Dermis blood vessel endothelial cell (primary cell): Measurements from ENCODE around the gene OR6S1. TPM values are rescaled to one million over a fixed set of nuclear protein-coding genes. Genes with fewer than 3 reads are reported as not detected.
"Not testable (repeated sequence)": the region's sequence is repeated elsewhere in the genome, so short reads cannot be mapped to it uniquely, and the experiment has no call there.

ENCODE experiments used
- DNase-seq: peaks from one replicate; pipeline ENCODE4 v3.0.0; 2010
- total RNA-seq: library from RNA; depleted of rRNA; stranded (reverse); fragments of >200 nt; gene quantifications from 2 replicates; pipeline ENCODE4 v1.2.3, GENCODE V29; 2014

OR6S1 gene
- total RNA-seq, 1 donor from 2014 or later: not detected

DNA sequence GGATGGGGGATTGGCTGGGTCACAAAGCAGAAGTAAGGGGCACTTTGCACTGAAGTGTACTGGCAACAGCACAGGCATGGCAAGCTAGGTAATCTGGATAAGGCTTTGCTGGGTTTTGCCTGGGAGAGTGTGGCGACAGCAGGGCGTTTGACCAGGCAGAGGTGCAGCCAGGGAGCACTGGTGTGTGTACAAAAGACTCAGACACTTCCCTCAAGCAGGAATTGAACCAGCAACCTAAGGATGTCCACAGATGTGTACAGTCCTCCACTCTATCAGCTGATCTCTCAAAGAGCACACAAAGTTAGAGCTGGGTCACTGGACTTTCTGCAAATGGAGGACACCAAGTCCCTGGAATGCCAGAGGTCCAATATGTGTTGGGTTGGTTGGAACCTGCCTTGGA, 27.5 kb upstream of the OR6S1 start:
- no peak for DNase-seq

- DNase-seq: no peak
These were observed 26.5 kb upstream of the OR6S1 start for GRCh38 chr14:20667957-20668356.

DNA sequence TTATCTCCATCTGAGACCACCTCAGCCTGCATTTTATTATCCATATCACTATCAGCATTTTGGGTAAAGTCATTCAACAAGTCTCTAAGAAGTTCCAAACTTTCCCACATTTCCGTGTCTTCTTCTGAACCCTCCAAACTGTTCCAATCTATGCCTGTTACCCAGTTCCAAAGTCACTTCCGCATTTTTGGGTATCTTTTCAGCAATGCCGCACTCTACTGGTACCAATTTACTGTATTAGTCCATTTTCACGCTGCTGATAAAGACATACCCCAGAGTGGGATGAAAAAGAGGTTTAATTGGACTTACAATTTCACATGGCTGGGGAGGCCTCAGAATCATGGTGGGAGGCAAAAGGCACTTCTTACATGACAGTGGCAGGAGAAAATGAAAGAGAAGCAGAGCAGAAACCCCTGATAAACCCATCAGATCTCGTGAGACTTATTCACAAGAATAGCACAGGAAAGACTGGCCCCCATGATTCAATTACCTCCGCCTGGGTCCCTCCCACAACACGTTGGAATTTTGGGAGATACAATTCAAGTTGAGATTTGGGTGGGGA, 25.0 kb upstream of the OR6S1 start:
- DNase-seq: not testable (repeated sequence)

- peak; percentile 63 for DNase-seq
These were observed 21.7 kb upstream of the OR6S1 start for GRCh38 chr14:20662968-20663732.

DNA sequence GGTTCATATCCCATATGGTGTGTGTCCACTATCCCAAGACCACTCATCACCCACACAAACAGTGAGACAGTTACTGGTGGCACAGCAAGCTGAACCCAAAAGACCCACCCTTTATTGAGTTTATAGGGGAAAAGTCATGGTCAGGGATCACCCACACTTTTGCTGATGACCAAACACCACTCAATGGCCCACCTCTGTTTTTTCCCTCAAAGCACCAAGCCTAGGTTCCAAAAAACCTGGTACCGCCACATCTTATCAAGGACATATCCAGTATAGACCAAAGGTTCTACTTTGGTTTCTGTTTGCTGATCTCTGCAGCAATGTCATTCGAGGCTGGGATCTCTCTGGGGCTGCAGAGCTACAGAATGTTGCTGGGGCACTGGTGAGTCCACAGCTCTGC, 19.7 kb upstream of the OR6S1 start:
- no peak for DNase-seq

- no peak for DNase-seq
These were observed 18.4 kb upstream of the OR6S1 start for GRCh38 chr14:20659813-20660395.

DNA sequence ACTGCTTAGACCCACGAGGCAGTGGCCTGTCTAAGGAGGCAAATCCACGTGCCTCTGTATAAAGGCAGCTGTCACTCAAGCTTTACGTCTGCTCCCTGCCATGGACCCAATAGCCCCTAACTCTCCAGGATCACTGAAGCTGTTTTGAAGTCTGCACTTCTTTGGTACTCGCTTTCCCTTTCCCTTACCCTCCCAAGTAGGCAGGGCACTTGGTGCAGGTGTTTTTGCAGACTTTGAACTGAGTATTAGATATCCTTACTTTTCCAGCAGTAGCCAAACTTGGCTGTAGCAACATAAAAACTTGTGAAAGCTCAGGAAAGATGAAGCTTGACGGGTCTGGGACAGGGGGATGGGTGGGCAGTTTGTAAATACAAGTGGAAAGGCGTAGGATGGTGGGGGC, 17.8 kb upstream of the OR6S1 start:
- DNase-seq: no peak

GRCh38 chr14:20658246-20658645, 16.8 kb upstream of the OR6S1 start:
- DNase-seq: no peak

GRCh38 chr14:20657216-20658211, 16.0 kb upstream of the OR6S1 start:
- no peak for DNase-seq

GRCh38 chr14:20656274-20656673, 14.8 kb upstream of the OR6S1 start:
- no peak for DNase-seq

DNA sequence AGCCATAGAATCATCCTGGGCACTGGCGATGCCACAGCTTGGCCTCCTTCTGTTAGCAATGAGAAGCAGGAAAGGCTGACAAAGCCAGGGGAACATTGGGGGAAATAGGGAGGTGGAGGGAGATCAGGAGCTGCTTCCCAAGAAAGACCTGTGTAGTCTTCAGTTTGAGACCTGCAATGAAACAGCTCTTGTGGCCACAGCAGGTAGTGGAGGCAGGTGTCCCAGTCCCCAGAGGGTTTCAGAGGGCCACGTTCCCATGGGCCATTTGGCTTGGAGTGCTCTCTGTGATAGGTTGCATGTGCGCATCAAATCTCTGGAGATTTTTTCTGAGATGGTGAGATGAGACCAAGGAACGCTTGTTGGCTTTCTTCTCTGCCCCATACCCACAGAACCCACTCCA, 14.4 kb upstream of the OR6S1 start:
- DNase-seq: no peak

- DNase-seq: peak; percentile 32
These were observed 11.8 kb upstream of the OR6S1 start for GRCh38 chr14:20652996-20653975.

DNA sequence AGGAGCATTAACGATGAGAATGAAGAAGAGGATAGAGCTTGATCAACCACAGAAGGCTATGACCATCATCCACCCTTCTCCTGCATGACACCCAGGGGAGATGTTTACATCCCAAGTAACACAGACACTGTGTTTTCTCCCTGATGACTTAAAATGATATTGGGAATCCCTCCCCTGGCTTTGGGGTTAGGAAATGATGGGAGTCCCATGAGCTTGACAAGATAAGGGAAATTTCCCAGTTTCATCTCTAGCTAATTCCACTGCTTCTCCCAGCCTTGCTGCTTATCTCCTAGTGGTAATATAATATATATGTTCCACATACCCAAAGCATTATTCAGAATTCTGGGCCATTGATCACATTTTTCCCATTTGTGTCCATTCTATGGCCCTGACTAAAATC, 4.0 kb upstream of the OR6S1 start:
- DNase-seq: no peak

DNA sequence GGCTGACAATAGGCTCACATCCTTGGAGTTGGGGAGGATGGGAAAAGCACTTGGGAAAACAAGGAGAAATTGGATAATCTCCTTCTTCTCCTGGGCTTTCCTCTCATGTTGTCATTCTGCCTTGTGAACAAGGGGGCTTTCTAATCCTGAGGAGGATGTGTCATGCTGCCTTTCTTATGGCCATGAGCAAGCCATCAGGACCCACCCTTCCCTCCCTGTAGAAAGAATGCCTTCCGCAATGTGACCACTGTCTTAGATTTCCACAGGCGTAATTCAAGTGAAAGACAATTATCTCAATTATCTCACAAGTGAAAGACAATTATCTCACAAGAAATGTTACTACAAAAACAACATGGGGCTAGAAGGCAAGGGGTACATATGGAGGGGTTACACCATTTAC, 3.0 kb upstream of the OR6S1 start:
- DNase-seq: no peak

DNA sequence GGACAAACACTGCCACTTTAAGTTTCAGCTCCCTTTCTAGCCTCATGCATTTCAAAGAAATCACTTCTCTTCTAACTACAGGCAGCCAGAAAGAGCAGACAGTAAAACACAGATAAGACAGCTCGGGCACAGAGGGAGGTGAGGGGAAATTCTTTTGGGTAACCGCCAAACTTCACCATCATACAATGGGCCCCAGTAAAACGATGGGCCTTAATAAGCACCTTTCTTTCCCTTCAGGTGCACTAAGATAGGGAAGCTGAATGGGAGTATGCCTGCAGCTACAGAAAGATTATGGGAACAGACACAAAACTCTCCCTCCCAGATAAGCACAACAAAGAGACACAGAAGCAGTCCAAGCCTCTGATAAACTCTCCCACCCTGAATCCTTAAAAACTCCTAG, 1.3 kb upstream of the OR6S1 start:
- not testable (repeated sequence) for DNase-seq

DNA sequence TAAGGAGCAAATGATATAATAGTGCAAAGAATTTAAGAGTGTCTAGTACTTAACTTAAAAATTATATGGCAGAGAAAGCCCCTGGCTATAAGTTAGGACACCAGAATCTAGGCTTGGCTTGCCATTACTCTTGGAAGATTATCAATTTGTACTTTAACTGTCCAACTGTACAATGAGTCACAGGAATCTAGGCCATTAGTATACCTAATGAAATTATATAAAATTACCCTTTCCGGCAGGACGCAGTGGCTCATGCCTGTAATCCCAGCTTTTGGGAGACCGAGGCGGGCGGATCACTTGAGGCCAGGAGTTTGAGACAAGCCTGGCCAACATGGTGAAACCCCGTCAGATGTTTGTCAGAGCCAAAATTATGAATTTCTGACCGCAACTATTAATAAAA, 691 bp upstream of the OR6S1 start:
- no peak for DNase-seq

- DNase-seq: peak; percentile 65
These were observed 8.4 kb downstream of the OR6S1 start for GRCh38 chr14:20632831-20633691.

- no peak for DNase-seq
These were observed 9.1 kb downstream of the OR6S1 start for GRCh38 chr14:20632448-20632830.

DNA sequence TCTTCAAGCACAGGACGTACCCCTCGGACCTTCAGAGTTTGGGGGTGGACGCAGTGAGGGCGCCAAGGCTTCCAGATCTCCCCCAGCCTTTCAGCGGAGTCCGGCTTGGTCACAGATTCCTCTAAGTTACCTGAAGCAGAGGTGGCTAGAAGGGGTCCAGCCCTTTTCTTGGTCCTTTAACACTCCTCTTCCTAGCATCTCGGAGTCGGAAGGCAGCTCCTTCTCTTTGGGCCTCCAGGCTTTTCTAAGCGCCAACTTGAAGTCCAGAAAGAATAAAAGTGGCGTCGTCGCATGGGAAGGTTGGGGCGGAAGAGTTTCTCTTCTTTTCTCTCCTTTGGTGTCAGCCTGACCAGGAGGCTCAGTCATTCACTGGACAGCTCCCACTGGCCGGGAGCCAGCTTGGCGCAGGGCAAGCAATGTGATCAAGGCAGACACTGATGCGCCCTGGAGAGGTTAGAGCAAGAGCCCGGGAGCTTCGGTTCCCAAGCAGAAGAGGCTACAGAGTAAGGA, 9.6 kb downstream of the OR6S1 start:
- peak; percentile 58 for DNase-seq
